ENCODE data around the gene FAM117B. TPM values are rescaled to one million over a fixed set of nuclear protein-coding genes. Genes with fewer than 3 reads are reported as not detected.

FAM117B gene
- total and polyA plus RNA-seq, 9 donors: 2.5 to 4.8 (median 3.2) TPM

DNA sequence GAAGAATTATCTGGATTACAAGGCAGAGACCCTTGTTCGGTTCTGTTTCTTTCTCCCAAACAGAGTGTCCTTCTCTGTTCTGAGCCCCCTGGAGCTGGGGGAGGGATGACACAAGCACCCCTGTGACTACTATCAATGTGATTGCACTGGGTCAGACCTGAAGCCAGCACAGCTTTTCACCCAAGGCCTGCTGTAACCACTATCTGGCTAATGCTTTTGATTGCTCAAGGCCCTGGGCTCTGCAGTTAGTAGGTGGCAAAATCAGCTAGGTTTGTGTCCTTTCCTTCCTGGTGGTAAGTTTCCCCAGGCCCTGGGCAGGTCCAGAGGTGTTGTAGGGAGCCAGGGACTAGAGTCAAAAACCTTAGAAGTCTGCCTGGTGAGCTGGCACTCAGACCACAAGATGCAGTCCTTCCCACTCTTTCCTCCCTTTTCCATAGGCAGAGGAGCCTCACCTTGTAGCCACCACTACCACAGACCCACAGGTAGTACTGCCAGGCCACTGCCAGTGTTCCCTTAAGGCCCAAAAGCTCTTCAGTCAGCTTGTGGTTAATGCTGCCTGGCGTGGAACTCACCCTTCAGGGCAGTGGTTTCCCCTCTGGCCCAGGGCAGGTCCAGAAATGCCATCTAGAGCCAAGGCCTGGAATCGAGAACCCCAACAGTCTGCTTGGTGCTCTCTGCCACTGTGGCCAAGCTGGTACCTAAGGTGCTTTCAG lies 83.0 kb downstream of the FAM117B start:
- DNase-seq: no peak
- H3K9me3 ChIP-seq (replicated peaks; ENCODE audit: control insufficient read depth, low read depth, low read length): peaks cover 8% of the 10 kb centered on the region
- H3K4me3 ChIP-seq (ENCODE audit: low read length): no peak overlapping the region
- WGBS (ENCODE audit: insufficient coverage): 75% methylated on average over 1 of the region's 3 CpGs
- no peaks in the 10 kb centered on the region for H3K4me1 ChIP-seq (ENCODE audit: control insufficient read depth, insufficient read depth, low read length)
- H3K36me3 ChIP-seq (ENCODE audit: control insufficient read depth, insufficient read depth, low read length): no peaks in the 10 kb centered on the region
- no peaks in the 10 kb centered on the region for H3K27me3 ChIP-seq (ENCODE audit: control insufficient read depth, insufficient read depth, low read length)
- H3K27ac ChIP-seq (ENCODE audit: low read length): no peak overlapping the region

DNA sequence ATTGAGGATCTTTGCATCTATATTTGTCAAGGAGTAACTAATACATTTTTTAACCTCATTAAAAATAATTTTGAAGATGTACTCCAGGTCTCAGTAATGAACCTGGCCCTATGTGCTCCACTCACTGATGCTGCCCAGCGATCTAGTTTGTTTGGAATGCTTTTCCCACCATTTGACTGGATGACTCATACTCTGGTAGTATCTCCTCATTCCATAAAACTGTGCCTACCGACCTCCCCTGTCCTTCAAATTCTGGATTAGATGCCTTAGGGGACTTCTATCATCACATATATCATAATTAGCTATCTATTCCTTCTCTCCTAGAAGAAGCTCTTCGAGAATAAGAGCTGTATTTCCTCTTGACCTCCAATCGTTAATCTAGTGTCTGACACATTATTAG lies 83.8 kb downstream of the FAM117B start:
- H3K27ac ChIP-seq (ENCODE audit: low read length): no peak overlapping the region
- H3K9me3 ChIP-seq (replicated peaks; ENCODE audit: control insufficient read depth, low read depth, low read length): peaks cover 5% of the 10 kb centered on the region
- H3K4me3 ChIP-seq (ENCODE audit: low read length): no peak overlapping the region
- no peaks in the 10 kb centered on the region for H3K4me1 ChIP-seq (ENCODE audit: control insufficient read depth, insufficient read depth, low read length)
- WGBS (ENCODE audit: insufficient coverage): 100% methylated on average over 1 of the region's 4 CpGs
- H3K27me3 ChIP-seq (ENCODE audit: control insufficient read depth, insufficient read depth, low read length): no peaks in the 10 kb centered on the region
- DNase-seq: no peak
- H3K36me3 ChIP-seq (ENCODE audit: control insufficient read depth, insufficient read depth, low read length): no peaks in the 10 kb centered on the region

DNA sequence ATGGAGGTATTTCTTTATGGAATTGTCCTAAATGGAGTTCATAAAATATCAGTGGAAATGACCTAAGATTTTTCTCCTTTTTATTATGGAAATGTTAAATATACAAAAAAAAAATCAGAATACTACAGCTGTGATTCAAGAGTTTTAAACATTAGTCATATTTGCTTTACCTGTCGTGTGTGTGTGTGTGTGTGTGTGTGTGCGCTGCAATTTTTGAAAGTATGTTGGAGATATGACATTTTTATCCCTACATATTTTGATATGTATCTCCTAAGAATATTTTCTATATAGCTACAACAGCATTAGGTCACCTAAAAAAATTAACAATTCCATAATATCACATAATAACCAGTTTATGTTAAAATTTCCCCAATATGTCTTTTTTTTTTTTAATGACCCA lies 85.5 kb downstream of the FAM117B start:
- no CpG with 5 or more reads among the region's 2 CpGs for whole genome bisulfite sequencing (ENCODE audit: insufficient coverage)
- H3K27ac ChIP-seq (ENCODE audit: low read length): no peak overlapping the region
- peaks cover 5% of the 10 kb centered on the region for H3K9me3 ChIP-seq (replicated peaks; ENCODE audit: control insufficient read depth, low read depth, low read length)
- H3K36me3 ChIP-seq (ENCODE audit: control insufficient read depth, insufficient read depth, low read length): no peaks in the 10 kb centered on the region
- DNase-seq: no peak
- H3K4me3 ChIP-seq (ENCODE audit: low read length): no peak overlapping the region
- H3K27me3 ChIP-seq (ENCODE audit: control insufficient read depth, insufficient read depth, low read length): no peaks in the 10 kb centered on the region
- H3K4me1 ChIP-seq (ENCODE audit: control insufficient read depth, insufficient read depth, low read length): no peaks in the 10 kb centered on the region

DNA sequence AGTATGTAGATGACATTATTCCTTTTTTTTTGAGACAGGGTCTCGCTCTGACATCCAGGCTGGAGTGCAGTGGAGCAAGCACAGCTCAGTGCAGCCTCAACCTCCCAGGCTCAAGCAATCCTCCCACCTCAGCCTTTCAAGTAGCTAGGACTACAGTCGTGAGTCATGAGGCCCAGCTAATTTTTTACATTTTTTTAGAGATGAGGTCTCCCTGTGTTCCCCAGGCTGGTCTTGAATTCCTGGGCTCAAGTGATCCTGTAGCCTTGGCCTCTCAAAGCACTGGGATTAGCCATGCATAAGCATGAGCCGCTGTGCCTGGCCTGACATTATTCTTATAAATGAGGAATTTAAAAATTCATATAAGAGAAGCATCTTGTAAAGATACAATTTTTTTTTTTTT lies 86.9 kb downstream of the FAM117B start:
- no peaks in the 10 kb centered on the region for H3K4me1 ChIP-seq (ENCODE audit: control insufficient read depth, insufficient read depth, low read length)
- H3K27ac ChIP-seq (ENCODE audit: low read length): no peak overlapping the region
- no peak for DNase-seq
- H3K27me3 ChIP-seq (ENCODE audit: control insufficient read depth, insufficient read depth, low read length): no peaks in the 10 kb centered on the region
- peaks cover 2% of the 10 kb centered on the region for H3K9me3 ChIP-seq (replicated peaks; ENCODE audit: control insufficient read depth, low read depth, low read length)
- H3K4me3 ChIP-seq (ENCODE audit: low read length): no peak overlapping the region
- no peaks in the 10 kb centered on the region for H3K36me3 ChIP-seq (ENCODE audit: control insufficient read depth, insufficient read depth, low read length)
- no CpG with 5 or more reads among the region's 3 CpGs for WGBS (ENCODE audit: insufficient coverage)

DNA sequence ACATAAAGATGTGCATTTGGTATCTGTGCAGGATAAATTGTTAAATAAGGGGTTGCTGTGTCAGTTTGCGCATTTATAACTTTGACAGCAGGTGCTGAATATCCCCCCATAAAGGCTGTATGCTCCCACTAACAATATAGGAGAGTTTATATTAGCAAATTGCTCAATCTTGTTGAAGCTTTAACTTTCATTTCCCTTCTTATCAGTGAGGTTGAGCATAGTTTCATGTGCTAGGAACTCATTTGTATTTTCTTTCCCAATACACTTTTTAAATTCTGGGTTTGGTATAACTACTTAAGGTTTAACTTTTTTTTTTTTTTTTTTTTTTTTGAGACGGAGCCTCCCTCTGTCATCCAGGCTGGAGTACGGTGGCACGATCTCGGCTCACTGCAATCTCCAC lies 89.0 kb downstream of the FAM117B start:
- H3K4me3 ChIP-seq (ENCODE audit: low read length): no peak overlapping the region

DNA sequence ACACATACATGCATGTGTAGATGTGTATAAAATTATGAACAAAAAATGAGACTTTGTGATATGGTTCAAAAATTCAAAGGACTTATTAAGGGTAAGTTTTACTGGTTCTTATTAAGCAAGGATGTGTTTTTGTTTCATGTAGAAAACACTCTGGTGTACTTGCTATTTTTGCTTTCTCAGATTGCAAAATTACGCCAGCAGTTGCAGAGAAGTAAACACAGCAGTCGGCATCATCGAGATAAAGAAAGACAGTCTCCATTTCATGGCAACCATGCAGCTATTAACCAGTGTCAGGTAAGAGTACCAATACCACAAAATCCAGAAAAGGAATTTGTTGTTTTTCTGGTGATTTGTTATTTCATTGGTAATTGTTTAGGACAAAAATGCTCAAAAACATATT lies 91.3 kb downstream of the FAM117B start:
- H3K4me3 ChIP-seq (ENCODE audit: low read length): no peak overlapping the region
- no peaks in the 10 kb centered on the region for H3K4me1 ChIP-seq (ENCODE audit: control insufficient read depth, insufficient read depth, low read length)

More for the DNA sequence above, 89.0 kb downstream of the FAM117B start:
- DNase-seq: no peak
- H3K9me3 ChIP-seq (replicated peaks; ENCODE audit: control insufficient read depth, low read depth, low read length): no peaks in the 10 kb centered on the region
- H3K36me3 ChIP-seq (ENCODE audit: control insufficient read depth, insufficient read depth, low read length): no peaks in the 10 kb centered on the region
- no peak overlapping the region for H3K27ac ChIP-seq (ENCODE audit: low read length)
- no peaks in the 10 kb centered on the region for H3K27me3 ChIP-seq (ENCODE audit: control insufficient read depth, insufficient read depth, low read length)
- H3K4me1 ChIP-seq (ENCODE audit: control insufficient read depth, insufficient read depth, low read length): no peaks in the 10 kb centered on the region
- WGBS (ENCODE audit: insufficient coverage): no CpG with 5 or more reads among the region's 5 CpGs

DNA sequence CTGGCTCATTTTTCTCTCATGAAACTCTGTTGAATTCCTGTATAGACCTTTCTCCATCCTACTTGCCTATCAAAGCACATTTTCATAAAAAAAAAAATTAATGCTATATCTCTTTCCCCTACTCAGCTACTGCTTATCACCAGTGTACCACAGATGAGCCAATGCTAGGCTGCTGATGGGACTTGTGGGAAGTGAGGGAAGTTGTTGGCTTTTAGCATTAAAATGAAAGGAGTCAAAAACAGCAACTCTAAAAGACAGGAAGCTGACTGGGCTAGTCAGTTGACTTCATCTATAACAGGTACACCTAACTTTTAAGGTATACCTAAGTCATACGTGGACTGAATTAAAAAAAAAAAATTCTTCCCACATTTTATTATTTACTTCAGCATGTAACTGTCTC lies 102.1 kb downstream of the FAM117B start:
- H3K4me3 ChIP-seq (ENCODE audit: low read length): no peak overlapping the region
- no peaks in the 10 kb centered on the region for H3K36me3 ChIP-seq (ENCODE audit: control insufficient read depth, insufficient read depth, low read length)
- H3K27me3 ChIP-seq (ENCODE audit: control insufficient read depth, insufficient read depth, low read length): no peaks in the 10 kb centered on the region
- no peak for DNase-seq
- no peak overlapping the region for H3K27ac ChIP-seq (ENCODE audit: low read length)
- H3K4me1 ChIP-seq (ENCODE audit: control insufficient read depth, insufficient read depth, low read length): no peaks in the 10 kb centered on the region
- no CpG with 5 or more reads among the region's 1 CpG for WGBS (ENCODE audit: insufficient coverage)
- H3K9me3 ChIP-seq (replicated peaks; ENCODE audit: control insufficient read depth, low read depth, low read length): peaks cover 7% of the 10 kb centered on the region

More for the DNA sequence above, 91.3 kb downstream of the FAM117B start:
- WGBS (ENCODE audit: insufficient coverage): 100% methylated on average over 1 of the region's 3 CpGs
- Histone ChIP-seq H3K27me3 (ENCODE audit: control insufficient read depth, insufficient read depth, low read length) (no peaks in the 10 kb centered on the region), H3K9me3 (replicated peaks; ENCODE audit: control insufficient read depth, low read depth, low read length) (no peaks in the 10 kb centered on the region), H3K27ac (ENCODE audit: low read length) (no peak overlapping the region), H3K36me3 (ENCODE audit: control insufficient read depth, insufficient read depth, low read length) (no peaks in the 10 kb centered on the region)
- DNase-seq: no peak

DNA sequence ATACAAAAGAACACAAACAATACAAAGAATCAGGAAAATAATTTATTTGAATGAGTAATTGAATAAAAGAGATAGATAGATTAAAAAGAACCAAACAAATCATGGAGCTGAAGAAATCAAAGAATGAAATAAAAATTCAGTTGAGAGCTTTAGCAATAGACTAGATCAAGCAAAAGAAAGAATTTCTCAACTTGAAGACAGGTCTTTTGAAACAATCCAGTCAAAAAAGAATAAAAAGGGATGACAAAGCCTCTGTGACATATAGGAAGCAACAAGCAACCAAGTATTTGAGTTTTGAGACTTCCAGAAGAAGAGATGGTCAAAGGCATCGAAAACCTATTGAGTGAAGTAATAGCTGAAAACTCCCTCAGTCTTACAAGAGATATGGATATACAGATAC lies 108.8 kb downstream of the FAM117B start:
- no peaks in the 10 kb centered on the region for H3K36me3 ChIP-seq (ENCODE audit: control insufficient read depth, insufficient read depth, low read length)
- H3K4me3 ChIP-seq (ENCODE audit: low read length): no peak overlapping the region
- no peak for DNase-seq
- no peaks in the 10 kb centered on the region for H3K27me3 ChIP-seq (ENCODE audit: control insufficient read depth, insufficient read depth, low read length)
- H3K27ac ChIP-seq (ENCODE audit: low read length): no peak overlapping the region
- no CpG with 5 or more reads among the region's 1 CpG for WGBS (ENCODE audit: insufficient coverage)
- peaks cover 13% of the 10 kb centered on the region for H3K9me3 ChIP-seq (replicated peaks; ENCODE audit: control insufficient read depth, low read depth, low read length)
- no peaks in the 10 kb centered on the region for H3K4me1 ChIP-seq (ENCODE audit: control insufficient read depth, insufficient read depth, low read length)

DNA sequence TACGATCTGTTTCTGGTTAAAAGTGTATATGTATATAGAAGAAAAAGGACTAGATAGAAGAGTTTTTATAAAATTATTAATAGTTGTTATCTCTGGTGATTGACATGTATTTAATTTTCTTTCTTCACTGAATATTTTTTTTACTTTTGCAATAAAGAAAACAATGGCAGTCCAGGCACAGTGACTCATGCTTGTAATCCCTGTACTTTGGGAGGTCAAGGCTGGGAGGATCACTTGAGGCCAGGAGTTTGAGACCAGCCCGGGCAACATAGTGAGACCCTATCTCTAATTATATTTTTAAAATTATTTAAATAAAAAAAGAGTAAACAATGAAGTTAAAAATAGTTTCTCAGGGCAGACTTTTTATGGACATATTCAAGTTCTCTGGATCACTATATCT lies 114.7 kb downstream of the FAM117B start:
- Histone ChIP-seq H3K27ac (ENCODE audit: low read length) (no peak overlapping the region), H3K36me3 (ENCODE audit: control insufficient read depth, insufficient read depth, low read length) (no peaks in the 10 kb centered on the region), H3K4me3 (ENCODE audit: low read length) (no peak overlapping the region), H3K27me3 (ENCODE audit: control insufficient read depth, insufficient read depth, low read length) (no peaks in the 10 kb centered on the region), H3K9me3 (replicated peaks; ENCODE audit: control insufficient read depth, low read depth, low read length) (peaks cover under 1% of the 10 kb centered on the region), H3K4me1 (ENCODE audit: control insufficient read depth, insufficient read depth, low read length) (no peaks in the 10 kb centered on the region)
- DNase-seq: no peak
- no CpG with 5 or more reads among the region's 2 CpGs for WGBS (ENCODE audit: insufficient coverage)

DNA sequence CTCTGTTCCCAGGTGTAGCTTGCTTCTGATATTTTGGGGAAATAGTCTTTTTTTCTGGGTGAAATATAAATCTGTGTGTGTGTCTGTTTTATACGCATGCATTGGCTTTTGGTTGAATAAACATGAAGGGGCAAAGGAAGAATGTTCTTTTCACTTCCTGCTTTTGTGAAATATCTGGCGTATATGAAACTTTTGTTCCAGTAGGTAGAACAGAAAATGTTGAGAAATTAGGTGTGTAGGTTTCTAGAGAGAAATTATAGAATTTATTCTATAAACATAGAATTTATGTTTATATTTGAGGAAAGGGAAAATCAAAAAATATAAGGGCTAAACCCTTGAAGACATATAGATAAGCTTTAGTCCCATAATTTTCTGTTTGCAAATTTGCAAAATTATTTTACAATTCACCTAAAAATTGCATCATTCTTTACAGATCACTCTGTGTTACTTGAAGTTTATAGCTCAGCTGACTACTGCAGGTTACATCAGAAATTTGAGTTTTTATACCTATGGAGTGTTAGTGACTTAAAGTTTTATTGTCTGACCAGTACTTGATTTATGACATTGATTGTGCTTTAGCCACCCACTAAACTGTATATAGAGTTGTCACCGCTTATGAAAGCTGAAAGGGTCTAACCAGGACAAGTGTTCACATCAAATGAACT lies 116.1 kb downstream of the FAM117B start:
- no peaks in the 10 kb centered on the region for H3K9me3 ChIP-seq (replicated peaks; ENCODE audit: control insufficient read depth, low read depth, low read length)
- H3K4me1 ChIP-seq (ENCODE audit: control insufficient read depth, insufficient read depth, low read length): no peaks in the 10 kb centered on the region
- no peaks in the 10 kb centered on the region for H3K27me3 ChIP-seq (ENCODE audit: control insufficient read depth, insufficient read depth, low read length)
- no peak overlapping the region for H3K27ac ChIP-seq (ENCODE audit: low read length)
- DNase-seq: no peak
- WGBS (ENCODE audit: insufficient coverage): 83% methylated on average over 1 of the region's 3 CpGs
- no peak overlapping the region for H3K4me3 ChIP-seq (ENCODE audit: low read length)
- H3K36me3 ChIP-seq (ENCODE audit: control insufficient read depth, insufficient read depth, low read length): no peaks in the 10 kb centered on the region
